HG03571 (cell line): ENCODE measurements around the gene SRSF8.

ENCODE experiments used
- ATAC-seq: cut with Tn5 transposase; IDR thresholded peaks from one replicate; pipeline ENCODE4 v1.9.1; 2021; ENCODE audit not compliant: unreplicated experiment

Gene SRSF8

DNA sequence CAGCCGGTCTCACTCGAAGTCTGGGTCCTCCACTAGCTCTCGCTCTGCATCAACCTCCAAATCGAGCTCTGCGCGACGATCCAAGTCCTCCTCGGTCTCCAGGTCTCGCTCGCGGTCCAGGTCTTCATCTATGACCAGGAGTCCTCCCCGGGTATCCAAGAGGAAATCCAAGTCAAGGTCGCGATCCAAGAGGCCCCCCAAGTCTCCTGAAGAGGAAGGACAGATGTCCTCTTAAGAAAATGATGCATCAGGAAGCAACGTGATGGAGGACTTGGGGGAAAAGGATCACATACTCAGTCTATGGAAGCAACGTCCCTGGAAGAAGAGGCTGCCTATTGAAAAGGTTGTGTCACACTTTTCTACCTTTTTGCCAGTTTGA lies 1.1 kb downstream of the SRSF8 start:
- ATAC-seq, result no peak

DNA sequence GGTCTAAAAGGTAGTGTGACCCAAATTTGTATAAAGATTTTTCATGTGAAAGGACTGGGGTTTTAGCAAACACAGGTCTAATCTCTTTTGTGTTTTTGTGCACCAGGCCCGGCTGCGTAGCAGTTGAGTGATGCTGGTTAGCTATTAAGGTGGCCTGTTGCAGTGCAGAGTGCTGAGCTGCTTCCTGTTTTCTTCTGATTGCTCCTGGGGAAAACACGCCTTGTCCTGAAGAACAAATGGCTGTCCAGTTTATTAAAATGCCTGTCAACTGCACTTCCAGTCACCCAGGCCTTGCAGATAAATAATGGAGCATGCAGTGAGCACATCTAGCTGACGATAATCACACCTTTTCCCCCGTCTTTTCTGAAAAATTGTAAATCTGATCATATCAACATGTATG lies 1.8 kb downstream of the SRSF8 start:
- ATAC-seq, result peak; percentile 67

DNA sequence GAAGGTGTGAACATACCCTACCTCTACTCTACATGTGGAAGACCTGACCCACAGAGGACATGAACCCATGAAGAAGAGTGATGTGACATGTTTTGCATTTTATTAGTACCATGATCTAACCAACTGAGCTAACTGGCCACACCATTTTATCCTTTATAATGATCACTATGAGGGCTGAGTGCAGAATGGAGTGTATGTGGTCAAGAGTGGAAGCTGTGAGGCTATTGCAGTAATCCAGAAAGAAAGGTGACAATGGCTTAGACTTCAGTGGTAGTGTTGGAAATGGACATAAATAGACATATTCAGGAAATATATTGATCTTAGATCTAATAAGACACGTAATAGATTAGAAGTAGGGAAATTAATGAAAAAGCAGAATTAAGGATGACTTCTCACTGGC lies 3.8 kb downstream of the SRSF8 start:
- no peak for ATAC-seq

DNA sequence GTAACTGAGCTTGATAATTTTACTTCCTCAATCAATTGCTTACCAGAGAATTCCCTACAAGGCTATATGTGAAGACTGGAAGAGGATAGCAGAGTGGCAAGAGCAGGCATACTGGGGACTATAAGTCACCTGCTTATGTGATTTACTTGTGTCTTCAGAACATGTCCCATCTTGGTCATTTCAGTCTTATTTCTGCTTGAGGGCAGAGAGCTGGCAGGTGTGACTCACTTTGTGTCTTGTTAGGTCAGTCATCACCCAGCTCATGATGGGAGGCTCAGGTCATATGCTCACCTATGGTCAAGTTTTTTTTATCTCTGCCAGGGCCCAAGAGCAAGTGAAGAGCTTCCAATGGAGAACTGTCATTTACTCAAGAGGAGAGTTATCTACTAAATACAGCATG lies 6.2 kb downstream of the SRSF8 start:
- ATAC-seq, result no peak

DNA sequence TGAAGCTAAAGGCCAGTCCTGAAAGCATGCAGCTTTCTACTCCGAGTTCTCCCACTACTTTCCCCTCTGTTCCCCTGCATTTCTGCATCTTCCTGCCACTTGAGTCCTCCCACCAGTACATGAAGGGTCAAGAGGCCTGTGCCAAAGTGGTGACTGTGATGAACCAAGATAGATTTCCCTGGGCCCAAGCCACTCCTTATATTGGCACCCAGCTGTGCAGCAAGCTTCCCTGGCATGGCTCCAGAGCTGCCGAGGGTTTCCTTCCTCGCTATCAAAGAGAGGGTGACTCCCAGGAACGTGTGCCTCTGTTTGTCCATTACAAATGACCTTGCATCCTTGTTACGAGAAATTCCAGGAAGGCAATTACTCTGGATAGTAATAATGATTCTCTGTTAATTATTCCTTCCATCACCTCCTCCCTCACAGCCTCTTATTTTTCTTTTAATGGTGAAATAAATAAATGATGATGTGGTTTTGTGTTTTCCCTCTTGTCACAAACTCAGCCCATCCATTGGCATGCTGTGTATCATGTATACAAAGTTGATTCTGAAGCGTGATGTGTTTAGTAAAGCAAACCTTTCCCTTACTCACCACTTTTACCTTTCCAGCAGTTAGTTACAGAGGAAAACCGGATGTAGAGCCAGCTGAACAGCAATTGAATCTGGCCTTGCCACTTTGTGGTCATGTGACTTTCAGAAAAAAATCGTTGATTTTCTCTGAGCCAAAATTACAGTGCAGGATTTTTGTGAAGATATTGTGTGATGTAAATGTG lies 8.3 kb downstream of the SRSF8 start:
- ATAC-seq, result no peak

DNA sequence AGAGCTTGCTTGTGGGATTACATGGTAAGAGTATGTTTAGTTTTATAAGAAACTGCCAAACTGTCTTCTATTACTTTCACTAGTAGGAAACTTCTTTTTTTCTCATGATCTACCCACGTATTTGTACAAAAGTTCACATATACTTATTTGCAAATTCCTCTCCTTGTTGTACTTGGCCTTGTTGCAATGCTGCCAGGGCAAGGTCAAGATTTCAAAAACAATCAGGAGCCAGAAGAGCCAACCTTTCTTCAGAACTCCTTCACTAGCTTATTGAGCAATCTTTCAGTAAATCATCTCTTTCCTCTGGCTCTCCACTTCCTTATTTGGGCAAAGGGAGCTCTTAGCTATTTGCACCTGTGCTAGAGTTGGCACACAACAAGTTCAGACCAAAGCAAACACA lies 9.7 kb downstream of the SRSF8 start:
- peak; percentile 45 for ATAC-seq

DNA sequence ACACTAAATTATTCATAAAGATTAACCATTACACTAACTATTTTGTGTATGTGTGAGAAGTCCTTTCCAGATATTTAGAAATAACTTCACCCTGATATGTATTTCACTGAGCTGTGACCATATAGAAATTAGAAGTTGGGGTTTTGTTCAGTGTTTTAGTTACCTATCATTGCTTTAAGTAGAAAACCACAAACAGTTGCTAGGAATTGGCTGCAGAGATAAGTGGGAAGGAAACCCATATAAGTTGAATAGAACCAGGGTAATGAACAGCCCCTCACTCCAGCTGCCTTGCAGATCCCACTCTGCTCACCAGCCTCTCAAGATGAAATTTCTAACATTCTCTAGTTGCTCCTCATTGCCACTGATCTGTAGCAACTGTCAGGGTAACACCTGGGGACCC lies 10.3 kb downstream of the SRSF8 start:
- no peak for ATAC-seq

DNA sequence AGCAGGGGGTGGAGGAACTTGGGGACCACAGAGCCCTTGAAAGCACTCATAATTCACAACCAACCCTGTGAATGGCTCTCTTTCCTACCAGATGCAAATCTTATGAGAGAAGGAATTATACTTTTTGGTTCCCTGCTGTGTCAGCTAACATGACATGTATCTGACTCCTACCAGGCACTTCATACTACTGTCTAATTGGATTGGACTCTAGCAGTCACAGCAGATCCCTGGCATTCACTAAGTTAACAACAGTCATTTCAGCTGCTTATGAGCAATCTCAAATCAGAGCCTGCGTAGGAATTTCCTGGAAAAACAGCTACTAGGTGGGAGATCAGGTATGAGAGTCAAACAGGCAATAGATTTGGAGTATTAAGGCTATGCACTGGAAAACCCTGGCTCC lies 11.8 kb downstream of the SRSF8 start:
- ATAC-seq, result no peak

DNA sequence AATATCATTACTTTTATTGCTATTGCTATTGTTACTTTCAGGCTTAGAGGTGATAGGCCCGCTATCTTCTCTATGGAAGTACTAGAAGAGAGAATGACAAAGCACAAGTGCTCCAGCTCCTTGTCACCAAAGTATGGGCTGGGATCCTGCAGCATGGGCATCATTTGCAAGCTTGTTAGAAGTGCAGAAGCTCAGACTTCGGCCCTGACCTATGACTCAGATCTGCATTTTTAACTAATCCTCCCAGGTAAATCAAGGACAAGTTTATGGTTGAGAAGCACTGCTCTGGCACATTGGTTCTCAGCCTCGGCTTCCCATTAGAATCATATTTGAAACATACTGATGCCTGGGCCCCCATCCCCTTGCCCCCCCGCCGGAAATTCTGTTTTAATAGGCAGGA lies 14.3 kb downstream of the SRSF8 start:
- ATAC-seq, result no peak

DNA sequence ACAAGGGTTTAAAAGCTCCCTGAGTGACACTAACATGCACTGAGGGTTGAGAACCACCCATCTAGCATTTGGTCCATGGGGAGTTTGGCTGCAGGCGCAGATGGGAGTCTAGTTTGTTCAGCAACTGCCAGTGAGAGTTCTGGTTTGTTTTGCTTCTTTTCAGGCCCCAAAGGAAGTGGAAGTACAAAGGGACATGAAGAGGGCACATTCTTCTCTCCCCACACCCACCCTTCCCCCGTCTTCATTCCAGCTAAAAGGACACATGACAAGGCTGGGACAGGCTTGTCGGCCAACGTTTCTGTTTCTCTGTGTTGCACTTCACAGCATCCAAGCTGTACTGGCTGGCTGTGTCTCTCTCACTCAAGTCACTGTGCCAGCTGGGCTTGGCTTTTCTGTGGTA lies 14.7 kb downstream of the SRSF8 start:
- no peak for ATAC-seq

DNA sequence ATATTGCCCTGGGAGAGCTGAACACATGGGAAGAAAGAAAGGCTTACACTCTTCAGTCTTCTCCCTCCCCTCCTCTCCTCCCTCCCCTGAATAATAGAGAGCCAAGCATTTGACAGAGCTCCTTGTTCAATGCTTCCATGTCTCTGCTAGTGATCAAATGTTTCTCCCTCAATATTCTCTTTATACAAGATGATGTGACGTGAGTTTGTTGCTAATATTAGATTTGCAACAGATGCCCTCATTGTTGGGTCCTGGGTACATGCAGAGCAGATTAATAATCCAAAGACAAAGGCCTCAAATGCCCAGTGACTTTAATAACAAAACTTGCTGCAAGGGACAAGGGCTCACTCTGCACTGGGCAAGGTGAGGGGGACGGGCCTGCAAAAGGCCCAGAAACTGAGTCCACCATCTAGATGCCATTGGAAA lies 15.9 kb downstream of the SRSF8 start:
- ATAC-seq, result no peak

DNA sequence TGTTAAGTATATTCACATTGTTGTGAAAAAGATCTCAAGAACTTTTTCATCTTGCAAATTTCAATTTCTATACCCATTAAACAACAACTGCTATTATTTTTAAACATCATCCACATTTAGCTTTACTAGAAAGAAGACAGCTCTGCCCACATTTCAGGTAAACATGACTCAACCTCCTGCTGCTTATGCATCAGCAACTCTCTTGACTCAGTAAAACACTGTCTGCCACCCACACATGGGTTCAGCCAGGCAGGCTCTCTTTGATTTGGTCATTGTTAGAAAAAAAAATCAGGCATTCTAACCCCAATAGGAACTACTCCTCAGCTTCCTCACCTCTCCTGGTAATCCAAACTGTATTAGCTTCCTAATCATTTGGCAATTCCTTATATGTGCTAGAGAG lies 17.8 kb downstream of the SRSF8 start:
- no peak for ATAC-seq

DNA sequence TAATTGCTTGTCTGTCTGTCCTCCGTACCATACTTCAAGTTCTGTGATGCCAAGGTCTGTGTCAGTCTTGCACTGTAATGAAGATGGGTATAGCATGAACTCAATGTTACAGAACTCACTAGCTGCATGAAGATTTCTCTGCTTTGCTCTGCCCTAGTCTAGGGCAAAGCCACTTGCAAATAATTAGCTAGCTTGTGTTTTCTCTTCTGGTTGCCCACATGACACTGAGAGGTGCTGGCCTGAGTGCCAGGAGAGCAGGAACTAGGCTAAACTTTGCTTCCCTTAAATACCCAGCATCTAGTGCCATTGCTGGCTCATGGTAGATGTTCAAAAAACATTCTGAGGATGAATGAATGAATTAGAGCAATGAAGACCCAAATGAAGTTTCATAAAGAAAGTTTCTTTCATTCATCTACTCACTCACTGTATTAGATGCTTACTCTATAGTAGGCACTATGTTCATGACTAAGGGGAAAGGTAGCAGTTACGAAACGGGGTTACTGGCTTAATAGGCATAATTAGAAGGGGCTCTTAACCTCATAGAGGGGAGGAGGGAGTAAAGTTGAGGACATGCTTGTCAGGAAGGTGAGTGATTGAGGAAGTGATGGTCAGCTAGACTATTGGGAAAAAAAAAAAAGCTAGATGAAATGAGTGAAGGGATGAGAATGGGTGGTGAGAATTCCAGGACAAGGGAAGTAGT lies 18.5 kb downstream of the SRSF8 start:
- ATAC-seq, result no peak

DNA sequence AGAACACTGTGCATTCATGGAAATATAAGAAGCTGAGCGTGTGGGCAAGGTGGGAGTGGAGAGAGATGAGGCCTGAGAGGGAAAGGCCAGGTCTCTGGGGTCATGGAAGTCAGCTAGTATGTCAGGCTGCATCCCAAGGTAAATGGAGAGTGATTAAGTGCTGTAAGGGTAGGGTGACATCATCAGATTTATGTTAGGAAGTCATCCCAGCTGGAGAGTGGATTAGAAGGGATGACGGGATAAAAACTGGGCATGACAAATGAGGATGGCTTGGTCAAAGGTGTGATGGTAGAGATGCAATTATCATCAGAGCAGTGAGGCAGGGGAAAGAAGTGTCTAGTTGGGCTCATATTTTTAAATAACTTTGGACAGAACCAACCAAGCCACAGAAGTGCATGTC lies 19.4 kb downstream of the SRSF8 start:
- no peak for ATAC-seq

DNA sequence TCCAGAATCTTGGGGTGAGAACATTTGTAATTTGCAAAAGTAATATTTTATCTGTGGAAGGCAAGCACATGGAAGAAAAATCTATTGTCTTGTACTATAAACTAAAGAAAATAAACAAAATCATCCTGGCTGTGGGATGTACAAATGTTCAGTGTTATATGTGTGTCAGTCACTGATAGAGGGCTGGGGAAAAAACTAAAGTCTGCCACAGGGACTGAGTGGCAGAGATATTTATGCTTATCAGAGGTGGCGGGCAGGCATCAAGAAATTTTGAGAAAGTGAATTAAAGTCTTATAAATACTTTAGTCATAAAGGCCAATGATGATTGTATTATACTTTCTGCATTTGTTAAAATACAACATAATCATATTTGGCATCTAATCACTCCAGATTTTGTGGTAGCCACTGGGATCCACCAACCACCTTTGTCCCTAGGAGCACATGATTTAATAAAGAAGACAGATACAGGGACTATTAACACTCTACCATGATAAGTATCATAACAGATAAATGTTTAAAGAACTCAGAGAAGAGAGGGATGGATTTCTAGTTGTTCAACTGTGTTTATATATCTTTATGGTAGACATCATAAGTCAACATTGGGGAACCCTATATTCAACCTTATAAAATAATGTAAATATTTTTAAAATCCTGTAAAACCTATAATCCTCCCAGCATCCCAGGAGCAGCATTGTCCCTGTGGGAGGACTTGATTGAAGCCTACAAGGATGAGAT lies 20.3 kb downstream of the SRSF8 start:
- no peak for ATAC-seq

DNA sequence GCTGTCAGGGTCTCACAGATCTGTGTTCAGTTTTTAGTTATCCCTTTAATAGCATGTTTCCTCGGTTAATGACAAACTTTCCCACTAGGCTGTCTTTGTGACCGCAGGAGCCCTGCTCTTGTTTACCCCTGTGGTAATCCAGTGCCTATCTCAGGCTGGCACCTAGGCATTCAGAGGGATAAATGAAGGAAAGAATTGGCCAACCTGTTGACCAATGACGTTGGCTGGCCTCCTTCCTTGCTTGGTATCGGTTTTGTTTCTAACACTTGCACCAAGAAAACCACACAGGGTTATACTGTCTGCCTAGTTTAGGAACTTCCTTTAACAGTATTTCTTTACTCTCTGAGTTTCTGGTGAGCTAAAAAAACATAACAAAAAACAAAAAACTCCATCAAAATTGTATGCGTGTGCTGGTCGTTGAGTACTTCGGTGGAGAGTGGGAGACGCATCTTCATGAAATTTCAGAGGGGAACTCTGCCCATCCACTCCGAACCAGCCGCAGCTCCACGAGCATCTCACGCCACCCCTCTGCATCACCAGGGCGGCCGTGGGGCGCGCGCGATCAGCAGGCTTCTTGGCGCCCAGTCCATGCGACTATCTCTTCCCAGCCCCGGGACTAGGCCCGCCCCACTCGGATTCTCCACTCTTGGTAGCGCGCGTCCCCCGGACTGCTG lies 22.4 kb downstream of the SRSF8 start:
- ATAC-seq, result peak; percentile 40

DNA sequence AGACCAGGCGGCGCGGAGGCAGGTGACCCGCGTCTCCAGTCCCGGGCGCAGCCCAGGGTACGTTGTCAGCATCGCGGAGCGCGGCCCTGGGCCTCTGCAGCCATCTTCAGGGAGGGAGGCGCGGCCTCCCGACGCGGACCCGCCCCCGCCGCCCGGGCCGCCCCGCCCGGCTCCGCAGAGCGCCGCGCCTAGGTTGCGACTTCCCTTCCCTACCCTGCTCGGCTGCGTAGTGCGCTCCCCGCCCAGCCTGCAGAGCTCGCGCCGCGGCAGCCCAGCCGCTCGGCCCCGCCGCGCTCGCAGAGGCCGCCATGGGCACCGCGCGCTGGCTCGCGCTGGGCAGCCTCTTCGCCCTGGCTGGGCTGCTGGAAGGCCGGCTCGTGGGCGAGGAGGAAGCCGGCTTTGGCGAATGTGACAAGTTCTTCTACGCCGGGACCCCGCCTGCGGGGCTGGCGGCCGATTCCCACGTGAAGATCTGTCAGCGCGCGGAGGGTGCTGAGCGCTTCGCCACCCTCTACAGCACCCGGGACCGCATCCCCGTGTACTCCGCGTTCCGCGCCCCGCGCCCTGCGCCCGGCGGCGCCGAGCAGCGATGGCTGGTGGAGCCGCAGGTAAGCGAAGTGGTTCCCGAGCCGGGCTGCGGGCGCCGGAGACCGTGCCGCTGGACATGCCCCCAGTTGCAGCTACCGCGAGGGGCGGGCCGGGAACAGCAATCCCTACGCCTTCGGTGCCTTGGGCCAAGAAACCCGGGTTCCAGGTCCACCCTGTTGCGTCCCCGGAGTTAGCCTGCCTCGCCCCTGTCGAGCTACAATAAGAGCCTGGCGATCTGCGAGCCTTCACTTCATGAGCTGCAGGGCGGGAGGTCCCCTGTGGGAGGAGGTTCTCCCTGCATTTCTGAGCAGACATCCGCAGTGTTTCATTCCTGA lies 23.2 kb downstream of the SRSF8 start, which contains the start of gene ENDOD1:
Gene ENDOD1 (plus strand): TSS at position 227 of the 923 bp plus-strand sequence. CDS start 82 bp downstream, at position 309.
- ATAC-seq, result peak; percentile 90

DNA sequence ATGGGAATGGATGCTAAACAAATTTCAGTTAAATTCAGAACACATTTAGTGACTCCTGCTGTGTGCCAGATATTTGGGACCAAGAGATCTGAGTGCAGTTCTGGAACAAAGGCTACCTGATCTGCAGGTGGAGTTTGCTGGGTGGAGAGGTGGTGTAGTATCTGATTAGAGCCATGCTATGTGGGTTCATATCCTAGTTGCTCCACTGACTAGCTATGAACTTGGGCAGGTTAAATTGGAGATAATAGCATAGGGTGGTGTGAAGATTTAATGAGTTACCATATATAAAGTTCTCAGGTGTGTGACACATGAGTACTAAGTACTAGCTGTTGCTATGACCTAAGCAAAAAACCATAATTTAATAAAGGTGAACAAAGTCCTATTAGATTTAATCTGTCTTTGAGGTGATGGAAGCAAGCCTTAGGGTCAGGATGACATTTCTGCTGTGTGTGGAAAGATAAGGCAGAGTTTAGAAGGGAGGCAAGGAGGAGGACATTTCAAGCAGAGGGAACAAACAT lies 25.0 kb downstream of the SRSF8 start:
- no peak for ATAC-seq

DNA sequence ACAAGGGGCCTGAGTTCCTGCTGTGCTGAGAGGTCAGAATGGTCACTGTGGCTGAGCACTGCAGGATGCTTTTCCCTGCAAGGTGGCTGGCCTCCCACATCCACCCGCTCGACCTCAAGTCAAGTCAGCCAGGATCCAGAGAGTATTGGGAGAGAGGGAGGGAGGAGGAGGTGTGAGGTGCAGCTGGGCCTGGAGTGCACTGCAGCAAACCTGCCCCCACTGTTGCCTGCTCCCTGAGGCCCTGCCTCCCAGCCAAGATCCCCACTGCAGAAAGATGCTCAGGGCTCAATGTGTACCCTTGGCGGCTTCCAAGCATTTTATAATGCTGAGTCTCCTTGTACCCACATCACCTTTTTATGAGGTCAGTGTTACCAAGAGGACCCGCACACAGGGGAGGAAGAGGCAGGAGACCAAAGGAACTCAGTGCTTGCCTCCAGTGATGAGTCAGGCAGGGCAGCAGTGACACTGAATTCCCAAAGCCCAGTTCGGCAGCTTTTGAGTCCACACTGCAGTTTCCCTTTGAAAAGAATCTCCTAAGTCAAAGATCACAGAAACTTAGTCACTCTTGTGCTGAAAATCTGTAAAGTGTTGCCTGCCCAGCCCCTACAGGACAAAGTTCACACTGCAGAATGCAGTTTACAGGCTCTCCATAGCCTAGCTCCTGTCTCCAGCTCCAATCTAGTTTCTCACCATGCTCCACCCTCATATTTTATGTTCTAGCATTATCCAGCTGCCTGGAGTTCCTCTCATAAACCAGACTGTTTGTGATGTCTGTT lies 26.0 kb downstream of the SRSF8 start:
- ATAC-seq, result no peak
